NCI-H82 (cell line): Measurements from ENCODE around the gene BDH1.
"Not testable (repeated sequence)": the region's sequence is repeated elsewhere in the genome, so short reads cannot be mapped to it uniquely, and the experiment has no call there.

Source experiments
- DNase-seq: peaks from one replicate; lab custom pipeline; 2025; lab: John Stamatoyannopoulos, UW

BDH1 gene, protein sequence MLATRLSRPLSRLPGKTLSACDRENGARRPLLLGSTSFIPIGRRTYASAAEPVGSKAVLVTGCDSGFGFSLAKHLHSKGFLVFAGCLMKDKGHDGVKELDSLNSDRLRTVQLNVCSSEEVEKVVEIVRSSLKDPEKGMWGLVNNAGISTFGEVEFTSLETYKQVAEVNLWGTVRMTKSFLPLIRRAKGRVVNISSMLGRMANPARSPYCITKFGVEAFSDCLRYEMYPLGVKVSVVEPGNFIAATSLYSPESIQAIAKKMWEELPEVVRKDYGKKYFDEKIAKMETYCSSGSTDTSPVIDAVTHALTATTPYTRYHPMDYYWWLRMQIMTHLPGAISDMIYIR

DNA sequence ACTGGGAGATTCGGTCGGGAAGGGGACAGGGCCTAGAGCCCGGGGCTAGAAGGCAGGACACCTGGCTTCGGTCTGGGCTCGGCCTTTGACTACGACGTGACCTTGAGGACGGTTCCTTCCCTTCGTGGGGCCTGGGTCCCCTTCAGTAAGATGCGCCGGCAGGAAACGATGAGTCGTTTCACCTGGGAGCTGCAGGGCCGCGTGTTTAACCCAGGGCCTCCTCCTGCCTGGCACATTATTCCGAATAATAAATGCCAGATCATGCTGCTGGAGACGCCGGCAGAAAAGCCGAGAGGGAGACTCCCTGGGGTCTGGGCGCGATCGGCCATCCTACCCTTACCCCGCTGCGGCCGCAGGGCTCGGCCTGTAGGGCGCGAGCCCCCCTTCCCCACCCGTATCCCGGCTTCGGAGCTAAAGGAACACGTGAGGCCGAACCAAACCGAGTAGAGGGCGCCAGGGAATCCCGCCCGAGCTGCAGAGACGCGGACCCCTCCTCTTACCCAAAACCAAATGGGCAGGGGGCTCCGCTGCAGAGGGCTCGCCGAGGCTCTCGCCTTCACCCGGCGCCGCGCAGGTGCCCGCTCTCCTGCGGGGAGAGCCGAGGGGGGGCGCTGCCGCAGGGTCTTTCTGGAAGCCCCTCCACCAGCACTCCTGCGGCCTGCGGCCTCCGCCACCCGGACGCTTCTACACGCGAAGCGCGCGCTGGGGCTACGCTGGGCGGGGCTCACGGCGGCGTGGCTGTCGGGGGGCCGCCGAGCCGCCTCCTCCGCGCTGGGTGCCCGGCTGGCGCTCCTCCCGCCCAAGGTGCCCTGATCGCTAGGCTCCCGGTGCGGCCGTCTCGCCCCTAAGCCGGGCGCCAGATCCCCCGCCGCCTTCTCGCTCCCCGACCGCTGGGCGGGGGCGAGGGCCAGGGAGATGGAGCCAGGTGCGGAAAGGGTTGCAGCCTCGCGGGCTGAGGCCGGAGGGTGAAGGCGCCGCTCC is at the start of gene BDH1:
Gene BDH1 (minus strand): TSS at position 688 of the 981 bp plus-strand sequence. CDS start 9,525 bp downstream, outside the sequence.
- peak; percentile 87 for DNase-seq

GRCh38 chr3:197603317-197603933 is 47.7 kb upstream of the BDH1 start:
- DNase-seq = no peak

DNA sequence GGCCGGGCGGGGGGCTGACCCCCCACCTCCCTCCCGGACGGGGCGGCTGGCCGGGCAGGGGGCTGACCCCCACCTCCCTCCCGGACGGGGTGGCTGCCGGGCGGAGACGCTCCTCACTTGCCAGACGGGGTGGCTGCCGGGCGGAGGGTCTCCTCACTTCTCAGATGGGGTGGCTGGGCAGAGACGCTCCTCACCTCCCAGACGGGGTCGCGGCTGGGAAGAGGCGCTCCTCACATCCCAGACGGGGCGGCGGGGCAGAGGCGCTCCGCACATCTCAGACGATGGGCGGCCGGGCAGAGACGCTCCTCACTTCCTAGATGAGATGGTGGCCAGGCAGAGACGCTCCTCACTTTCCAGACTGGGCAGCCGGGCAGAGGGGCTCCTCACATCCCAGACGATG is 46.6 kb upstream of the BDH1 start:
- DNase-seq = not testable (repeated sequence)

DNA sequence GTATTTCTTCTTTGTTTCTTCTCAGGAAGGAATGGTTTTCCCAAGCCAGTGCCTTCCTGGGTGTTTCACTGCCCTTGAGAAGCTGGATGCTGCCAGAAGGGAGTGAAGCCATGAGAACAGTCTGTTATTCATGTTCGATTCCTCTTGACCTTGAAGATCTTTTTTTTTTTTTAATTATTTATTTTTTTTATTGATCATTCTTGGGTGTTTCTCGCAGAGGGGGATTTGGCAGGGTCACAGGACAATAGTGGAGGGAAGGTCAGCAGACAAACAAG is 45.7 kb upstream of the BDH1 start:
- DNase-seq = not testable (repeated sequence)

DNA sequence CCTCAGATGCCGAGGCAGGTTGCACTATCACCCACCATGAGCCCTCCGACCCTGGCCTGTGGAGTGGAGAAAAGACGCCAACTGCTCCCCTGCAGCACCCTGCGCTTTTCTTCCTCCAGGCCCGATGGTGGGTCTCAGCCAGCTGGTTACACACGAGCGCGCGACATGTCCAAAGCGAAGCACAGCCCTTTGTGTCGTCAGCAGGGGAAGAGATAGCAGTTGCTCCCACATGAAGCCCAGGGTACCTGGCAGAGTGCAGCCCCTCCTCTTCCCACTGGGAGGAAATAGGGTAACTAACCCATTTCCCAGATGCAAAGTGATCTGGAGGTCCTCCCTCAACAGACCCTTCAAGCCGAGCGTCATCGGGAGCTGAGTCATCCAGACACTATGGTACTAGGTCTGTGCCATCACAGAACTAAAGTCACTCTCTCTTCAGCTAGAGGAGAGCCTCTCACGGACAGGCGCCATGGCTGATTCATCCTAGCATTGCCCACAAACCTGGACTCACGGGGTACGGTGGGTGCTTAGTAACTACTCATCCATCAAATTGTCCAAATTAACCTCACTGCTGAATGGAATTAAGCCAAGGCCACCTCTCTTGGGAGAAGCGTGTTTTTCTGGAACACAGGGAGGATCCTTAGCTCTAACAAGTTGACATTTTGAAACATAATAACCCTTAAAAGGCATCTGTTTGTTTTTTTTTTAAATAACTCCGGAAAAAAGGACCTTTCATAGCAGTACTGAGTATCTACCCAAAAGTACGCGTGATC is 45.2 kb upstream of the BDH1 start:
- no peak for DNase-seq

DNA sequence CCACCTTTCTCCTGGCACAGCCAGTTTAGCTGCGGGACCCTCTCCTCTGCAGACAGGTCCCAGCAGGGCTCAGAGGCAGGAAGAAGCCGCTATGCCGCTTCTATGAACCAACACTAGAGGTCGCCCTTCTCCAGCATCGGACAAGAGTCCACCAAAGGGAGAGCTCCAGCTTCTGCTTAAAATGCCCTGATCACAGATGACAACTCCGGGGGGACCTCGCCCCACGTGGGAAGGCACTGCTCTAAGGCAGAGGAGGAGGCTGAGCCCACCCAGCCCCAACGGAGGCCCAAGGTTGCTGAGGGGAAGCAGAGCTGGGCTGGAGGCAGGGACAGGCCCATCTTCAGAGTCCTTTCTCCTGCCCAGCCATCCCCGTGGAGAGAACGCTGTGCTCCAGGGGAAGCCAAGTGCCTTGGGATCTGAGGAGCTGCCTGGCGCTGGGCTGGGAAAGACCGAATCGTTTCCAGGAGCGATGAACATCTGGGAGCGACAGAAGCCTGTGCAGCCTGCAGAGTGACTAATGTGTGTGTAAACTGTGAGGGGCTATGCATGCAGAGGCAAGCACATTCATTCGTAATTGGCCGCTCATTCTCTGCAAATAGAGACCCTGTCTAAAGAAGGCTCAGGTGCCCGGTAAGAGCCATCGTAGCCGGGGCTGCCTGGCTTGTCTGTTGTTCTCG is 43.5 kb upstream of the BDH1 start:
- no peak for DNase-seq

GRCh38 chr3:197598404-197598980 is 42.7 kb upstream of the BDH1 start:
- no peak for DNase-seq

DNA sequence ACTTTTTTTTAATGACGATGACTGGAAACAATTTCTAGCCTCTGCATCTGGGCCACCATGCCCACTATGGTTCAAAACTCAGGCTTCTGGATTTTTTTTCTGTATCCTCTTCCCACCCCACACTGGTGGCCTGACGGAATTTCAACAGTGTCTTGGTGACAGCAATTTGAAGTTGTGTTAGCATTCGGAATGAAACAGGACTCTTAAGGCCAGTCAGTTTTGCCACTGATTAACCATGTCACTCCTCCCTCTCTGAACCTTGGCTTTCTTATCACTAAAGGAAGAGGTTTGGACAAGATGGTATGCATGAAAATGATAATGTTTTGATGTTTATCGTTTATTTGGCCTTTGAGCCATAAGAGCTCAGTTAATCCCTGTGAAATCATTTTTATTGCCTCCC is 41.6 kb upstream of the BDH1 start:
- no peak for DNase-seq

- no peak for DNase-seq
These were observed 39.9 kb upstream of the BDH1 start for GRCh38 chr3:197595470-197596185.

DNA sequence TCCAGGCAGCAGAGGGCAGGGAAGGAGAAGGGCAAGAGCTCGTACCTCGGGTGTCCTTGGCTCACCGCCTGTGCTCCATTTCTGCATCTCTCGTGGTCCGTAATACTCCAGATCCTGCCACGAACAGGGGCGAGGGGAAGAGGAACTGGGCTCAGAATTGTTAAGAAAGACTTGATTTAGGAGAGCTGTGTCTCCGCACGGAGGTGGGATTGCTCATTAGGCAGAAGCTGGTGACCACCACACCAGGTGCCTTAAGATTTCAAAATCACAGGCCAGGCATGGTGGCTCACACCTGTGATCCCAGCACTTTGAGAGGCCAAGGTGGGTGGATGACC is 37.2 kb upstream of the BDH1 start:
- no peak for DNase-seq

GRCh38 chr3:197592361-197593045 is 36.7 kb upstream of the BDH1 start:
- peak; percentile 57 for DNase-seq

GRCh38 chr3:197591816-197592215 is 36.0 kb upstream of the BDH1 start:
- DNase-seq = no peak

DNA sequence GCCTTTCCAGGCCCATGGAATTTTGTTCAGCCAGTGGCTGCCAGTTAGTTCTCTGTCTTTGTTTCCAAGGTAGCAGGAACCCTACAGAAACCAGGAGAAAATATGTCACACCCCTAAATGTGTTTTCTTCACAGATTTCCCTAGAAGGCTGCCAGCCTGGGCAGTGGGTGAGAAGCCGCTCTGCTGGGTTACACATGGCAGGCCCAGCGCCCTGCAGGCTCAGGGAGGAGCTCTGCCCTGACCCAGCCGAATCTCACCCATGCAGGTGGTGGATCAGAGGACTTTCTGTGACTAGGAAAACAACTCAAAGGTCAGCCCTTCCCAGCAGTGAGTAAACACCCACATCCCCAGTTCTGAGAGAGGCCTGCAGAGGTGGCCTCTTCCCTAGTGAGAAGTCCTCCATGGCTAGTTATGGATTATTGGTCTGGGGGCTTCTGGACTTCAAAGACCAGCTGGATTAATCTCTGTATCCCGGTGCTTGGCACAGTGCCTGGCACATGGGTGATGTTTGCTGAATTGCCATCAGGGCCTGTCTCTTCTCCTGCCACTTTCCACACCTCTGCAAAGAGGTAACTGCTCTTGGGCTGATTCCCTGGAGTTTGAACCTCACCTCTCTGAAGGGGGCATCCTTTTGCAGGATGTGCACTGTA is 34.7 kb upstream of the BDH1 start:
- no peak for DNase-seq

DNA sequence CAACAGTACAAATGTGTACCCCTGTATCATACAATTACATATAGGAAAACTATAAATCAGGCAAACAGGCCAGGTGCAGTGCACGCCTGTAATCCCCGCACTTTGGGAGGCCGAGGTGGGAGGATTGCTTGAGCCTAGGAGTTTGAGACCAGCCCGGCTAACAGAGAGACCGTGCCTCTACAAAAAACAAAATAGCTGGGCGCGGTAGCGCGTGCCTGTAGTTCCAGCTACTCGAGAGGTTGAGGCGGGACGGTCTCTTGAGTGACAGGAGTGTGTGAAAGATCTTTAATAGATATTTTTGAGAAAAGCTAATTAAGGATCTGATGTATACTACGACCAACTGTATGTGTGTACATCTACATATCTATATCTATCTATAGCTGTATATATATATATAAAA is 33.8 kb upstream of the BDH1 start:
- no peak for DNase-seq

GRCh38 chr3:197586768-197587167 is 31.0 kb upstream of the BDH1 start:
- not testable (repeated sequence) for DNase-seq

DNA sequence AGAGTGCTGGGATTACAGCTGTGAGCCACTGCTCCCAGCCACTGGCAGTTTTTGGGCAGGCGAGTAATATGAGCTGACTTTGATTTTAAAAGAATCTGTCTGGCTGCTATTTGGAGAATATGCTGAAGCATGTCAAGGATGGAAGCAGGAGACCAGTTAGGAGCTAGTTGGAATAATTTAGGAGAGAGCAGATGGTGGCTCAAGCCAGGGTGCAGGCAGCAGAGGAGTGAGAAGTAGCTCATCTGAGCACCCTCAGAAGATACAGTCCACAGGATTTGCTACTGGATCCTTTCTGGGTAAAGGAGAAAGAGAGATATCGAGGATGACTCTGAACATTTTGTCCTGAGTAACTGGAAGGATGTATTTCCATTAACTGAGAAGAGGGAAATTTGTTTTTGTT is 30.4 kb upstream of the BDH1 start:
- DNase-seq = no peak

DNA sequence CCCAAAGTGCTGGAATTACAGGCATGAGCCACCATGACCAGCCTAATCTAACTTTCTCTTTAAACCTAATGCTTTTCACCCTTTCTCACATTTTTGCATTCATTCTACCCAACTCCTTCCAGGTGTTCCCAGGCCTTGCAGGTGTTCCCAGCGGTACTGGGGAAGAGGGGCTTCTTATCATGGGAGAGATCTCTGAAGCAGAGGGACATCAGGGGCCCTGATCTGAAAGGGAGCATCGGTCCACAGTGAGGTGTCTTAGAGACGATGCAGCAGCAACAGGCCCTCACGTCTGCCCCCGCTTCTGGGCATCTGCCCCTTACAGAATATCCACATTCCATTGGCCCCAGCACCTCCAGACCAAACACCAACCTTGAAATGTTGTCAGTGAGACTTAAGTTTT is 29.0 kb upstream of the BDH1 start:
- DNase-seq = no peak

GRCh38 chr3:197583371-197583770 is 27.6 kb upstream of the BDH1 start:
- no peak for DNase-seq

DNA sequence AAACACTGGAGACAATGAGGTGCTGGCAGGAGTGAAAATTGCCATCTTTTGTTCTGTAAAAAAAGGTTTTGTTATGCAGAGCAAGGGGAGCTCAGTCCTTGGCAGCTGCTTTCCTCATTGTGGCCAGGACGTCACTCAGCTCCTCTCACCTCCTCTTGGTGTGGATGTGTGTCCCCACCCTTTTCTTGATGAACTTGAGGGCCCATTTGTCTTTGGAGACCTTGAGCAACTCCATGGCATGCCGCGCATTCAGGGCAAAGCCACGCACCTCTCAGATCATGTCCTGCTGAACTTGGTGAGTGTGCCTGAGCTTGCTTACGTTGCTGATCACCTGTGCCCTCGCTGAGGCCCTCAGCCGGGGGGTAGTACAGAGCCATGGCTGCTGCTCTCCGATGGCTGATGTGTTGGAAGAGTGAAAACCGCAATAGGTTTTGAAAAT is 24.5 kb upstream of the BDH1 start:
- no peak for DNase-seq
